Measurements from ENCODE around the gene CABLES2. TPM values are rescaled to one million over a fixed set of nuclear protein-coding genes. Genes with fewer than 3 reads are reported as not detected.
"Not testable (repeated sequence)": the region's sequence is repeated elsewhere in the genome, so short reads cannot be mapped to it uniquely, and the experiment has no call there.

The CABLES2 gene
- total RNA-seq, 1 experiment from 2014 or later = 7.5 TPM

- Mint-ChIP-seq H3K4me1 (peaks cover 41% of the 10 kb centered on the region), H3K27me3 (ENCODE audit: low read depth) (no peaks in the 10 kb centered on the region; the same call in 1 of the 2 replicates), H3K9me3 (no peaks in the 10 kb centered on the region), H3K27ac (peak overlapping the region; percentile 63), H3K36me3 (no peaks in the 10 kb centered on the region), H3K4me3 (no peak overlapping the region)
- peak; percentile 74 for DNase-seq (ENCODE audit: low spot score)
- ChIA-PET POLR2A (no interaction called here), CTCF (interaction anchor here (0.9 to 3.5 kb wide), 9 partner anchors 12 to 123 kb away, joined by 3 to 27 read pairs (median 4); no protein-coding TSS in a partner anchor)
- ATAC-seq = peak; percentile 68
- TF ChIP-seq MAX (CRISPR knock-in tag; IDR thresholded peaks at IDR 0.05) = no peak
- peak; percentile 73; the same call in 1 of the 2 replicates for TF ChIP-seq ZNF416 (CRISPR knock-in tag; IDR thresholded peaks at IDR 0.05)
- TF ChIP-seq, protein P1, sequence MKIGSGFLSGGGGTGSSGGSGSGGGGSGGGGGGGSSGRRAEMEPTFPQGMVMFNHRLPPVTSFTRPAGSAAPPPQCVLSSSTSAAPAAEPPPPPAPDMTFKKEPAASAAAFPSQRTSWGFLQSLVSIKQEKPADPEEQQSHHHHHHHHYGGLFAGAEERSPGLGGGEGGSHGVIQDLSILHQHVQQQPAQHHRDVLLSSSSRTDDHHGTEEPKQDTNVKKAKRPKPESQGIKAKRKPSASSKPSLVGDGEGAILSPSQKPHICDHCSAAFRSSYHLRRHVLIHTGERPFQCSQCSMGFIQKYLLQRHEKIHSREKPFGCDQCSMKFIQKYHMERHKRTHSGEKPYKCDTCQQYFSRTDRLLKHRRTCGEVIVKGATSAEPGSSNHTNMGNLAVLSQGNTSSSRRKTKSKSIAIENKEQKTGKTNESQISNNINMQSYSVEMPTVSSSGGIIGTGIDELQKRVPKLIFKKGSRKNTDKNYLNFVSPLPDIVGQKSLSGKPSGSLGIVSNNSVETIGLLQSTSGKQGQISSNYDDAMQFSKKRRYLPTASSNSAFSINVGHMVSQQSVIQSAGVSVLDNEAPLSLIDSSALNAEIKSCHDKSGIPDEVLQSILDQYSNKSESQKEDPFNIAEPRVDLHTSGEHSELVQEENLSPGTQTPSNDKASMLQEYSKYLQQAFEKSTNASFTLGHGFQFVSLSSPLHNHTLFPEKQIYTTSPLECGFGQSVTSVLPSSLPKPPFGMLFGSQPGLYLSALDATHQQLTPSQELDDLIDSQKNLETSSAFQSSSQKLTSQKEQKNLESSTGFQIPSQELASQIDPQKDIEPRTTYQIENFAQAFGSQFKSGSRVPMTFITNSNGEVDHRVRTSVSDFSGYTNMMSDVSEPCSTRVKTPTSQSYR (CRISPR knock-in tag; IDR thresholded peaks at IDR 0.05) = 0 out of 2 replicates have a peak, but pooled peaks have one; percentile 68
- TF ChIP-seq, protein P2, sequence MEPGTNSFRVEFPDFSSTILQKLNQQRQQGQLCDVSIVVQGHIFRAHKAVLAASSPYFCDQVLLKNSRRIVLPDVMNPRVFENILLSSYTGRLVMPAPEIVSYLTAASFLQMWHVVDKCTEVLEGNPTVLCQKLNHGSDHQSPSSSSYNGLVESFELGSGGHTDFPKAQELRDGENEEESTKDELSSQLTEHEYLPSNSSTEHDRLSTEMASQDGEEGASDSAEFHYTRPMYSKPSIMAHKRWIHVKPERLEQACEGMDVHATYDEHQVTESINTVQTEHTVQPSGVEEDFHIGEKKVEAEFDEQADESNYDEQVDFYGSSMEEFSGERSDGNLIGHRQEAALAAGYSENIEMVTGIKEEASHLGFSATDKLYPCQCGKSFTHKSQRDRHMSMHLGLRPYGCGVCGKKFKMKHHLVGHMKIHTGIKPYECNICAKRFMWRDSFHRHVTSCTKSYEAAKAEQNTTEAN (CRISPR knock-in tag; IDR thresholded peaks at IDR 0.05) = peak; percentile 43; the same call in 1 of the 2 replicates
These were observed 19.6 kb upstream of the CABLES2 start for GRCh38 chr20:62426699-62427131.

DNA sequence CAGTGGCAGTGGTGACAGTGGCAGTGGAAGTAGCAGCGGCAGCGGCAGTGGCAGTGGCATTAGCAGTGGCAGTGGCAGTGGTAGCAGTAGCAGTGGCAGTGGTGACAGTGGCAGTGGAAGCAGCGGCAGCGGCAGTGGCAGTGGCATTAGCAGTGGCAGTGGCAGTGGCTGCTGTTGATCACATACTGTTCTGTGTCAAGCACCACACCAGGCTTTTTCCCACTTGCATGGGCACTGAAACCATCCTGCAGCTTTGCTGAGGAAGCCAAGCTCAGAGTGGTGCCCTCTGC is 18.9 kb upstream of the CABLES2 start:
- H3K27me3 Mint-ChIP-seq (ENCODE audit: low read depth); POLR2A ChIA-PET; H3K4me3 Mint-ChIP-seq; ATAC-seq; H3K27ac Mint-ChIP-seq; DNase-seq (ENCODE audit: low spot score); H3K9me3 Mint-ChIP-seq; H3K36me3 Mint-ChIP-seq: not testable (repeated sequence)
- CTCF ChIA-PET = interaction anchor here (1.7 kb wide), 1 partner anchor 123 kb away, joined by 4 read pairs; no protein-coding TSS in a partner anchor
- peaks cover 34% of the 10 kb centered on the region for H3K4me1 Mint-ChIP-seq

DNA sequence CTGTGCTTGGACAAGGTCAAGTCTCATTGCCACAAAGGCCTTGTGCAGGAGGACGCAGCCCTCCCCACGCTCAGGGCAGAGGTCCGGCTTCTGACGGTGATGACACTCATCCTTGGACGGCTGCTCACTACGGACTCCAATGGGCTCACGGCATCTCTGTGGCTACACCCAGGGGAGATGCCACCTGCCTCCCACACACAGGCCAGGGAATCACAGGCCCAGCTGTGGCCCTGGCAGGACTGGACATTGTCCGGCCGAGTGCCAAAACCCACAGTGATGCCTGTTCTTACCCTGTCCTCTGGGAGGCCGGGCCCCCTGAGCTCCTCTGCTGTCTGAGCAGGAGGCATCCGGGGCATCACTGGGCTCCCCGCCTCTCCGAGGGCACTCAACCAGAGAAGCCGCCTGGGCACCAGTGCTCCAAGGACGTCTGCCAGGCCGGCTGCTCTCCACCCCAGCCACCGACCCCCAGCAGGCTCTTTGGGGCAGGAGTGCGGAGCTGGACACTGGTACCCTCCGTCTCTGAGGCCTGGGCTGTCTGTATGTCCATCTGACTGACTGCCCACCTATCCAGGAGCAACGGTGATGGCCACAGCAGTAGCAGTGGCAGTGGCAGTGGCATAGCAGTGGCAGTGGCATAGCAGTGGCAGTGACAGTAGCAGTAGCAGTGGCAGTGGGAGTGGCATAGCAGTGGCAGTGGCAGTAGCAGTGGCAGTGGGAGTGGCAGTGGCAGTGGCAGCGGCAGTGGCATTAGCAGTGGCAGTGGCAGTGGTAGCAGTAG is 18.4 kb upstream of the CABLES2 start:
- Mint-ChIP-seq H3K4me3 (no peak overlapping the region), H3K36me3 (no peaks in the 10 kb centered on the region), H3K27ac (no peak overlapping the region), H3K9me3 (peaks cover 5% of the 10 kb centered on the region), H3K27me3 (ENCODE audit: low read depth) (no peaks in the 10 kb centered on the region; the same call in 1 of the 2 replicates), H3K4me1 (peaks cover 30% of the 10 kb centered on the region)
- ChIA-PET POLR2A (no interaction called here), CTCF (interaction anchor here (1.0 to 1.4 kb wide), 2 partner anchors 15 to 74 kb away, joined by 4 to 7 read pairs; no protein-coding TSS in a partner anchor)
- TF ChIP-seq GTF2I (CRISPR knock-in tag; conservative IDR thresholded peaks at IDR 0.05) (no peak), FOXP1 (CRISPR knock-in tag; IDR thresholded peaks at IDR 0.05; ENCODE audit: borderline replicate concordance) (0 out of 2 replicates have a peak, but pooled peaks have one; percentile 7)
- ATAC-seq (no peak), DNase-seq (ENCODE audit: low spot score) (no peak)

DNA sequence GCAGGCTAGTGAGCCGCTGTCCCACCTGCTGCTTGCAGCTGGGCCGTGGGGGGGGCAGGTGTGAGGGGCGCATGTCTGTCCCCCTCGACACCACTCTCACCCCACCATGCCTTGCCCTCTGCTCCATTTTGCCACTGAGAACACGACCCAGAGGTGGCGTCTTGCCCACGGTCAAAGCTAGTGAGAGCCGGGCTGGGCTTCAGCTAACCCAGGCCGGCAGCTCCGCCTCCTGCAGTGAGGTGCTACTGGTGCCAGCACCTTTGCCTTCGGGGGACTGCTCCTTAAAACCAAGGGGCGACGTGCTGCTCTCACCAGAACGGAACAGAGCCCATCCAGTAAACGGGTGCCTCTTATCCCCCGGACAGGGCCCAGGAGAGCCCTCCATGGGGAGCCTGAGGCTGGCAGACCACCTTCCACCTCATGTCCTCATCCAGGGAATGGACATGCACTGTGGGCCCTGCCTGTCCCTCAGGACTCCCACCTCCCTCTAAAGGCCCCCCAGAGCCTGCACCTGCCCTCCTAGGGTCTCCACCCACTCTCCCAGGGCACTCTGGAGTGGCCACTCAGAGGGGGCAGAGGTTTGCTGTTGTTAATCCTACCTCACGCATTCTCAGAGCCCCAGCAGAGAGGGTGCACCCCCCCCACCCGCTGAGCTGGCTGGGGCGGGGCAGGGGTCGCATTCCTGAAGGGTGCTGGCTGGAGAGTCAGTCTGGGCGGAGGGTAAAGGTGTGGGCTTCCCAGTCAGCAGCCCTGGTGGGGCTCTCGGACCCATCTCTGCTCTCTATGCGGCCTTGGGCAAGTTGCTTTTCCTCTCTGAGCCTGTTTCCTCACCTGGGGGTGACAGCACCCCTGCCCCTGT is 17.4 kb upstream of the CABLES2 start:
- DNase-seq (ENCODE audit: low spot score) = no peak
- no peaks in the 10 kb centered on the region; the same call in 1 of the 2 replicates for H3K27me3 Mint-ChIP-seq (ENCODE audit: low read depth)
- ChIA-PET POLR2A (no interaction called here), CTCF (interaction anchor here (1.0 to 2.0 kb wide), 9 partner anchors 10 to 192 kb away, joined by 3 to 7 read pairs (median 3); no protein-coding TSS in a partner anchor)
- H3K4me1 Mint-ChIP-seq = peaks cover 30% of the 10 kb centered on the region
- H3K36me3 Mint-ChIP-seq = no peaks in the 10 kb centered on the region
- H3K4me3 Mint-ChIP-seq = no peak overlapping the region
- no peak overlapping the region for H3K27ac Mint-ChIP-seq
- H3K9me3 Mint-ChIP-seq = peaks cover 5% of the 10 kb centered on the region
- no peak for ATAC-seq
- TF ChIP-seq ARID4B (CRISPR knock-in tag; IDR thresholded peaks at IDR 0.05; ENCODE audit: borderline replicate concordance) = no peak
- TF ChIP-seq KAT7 (CRISPR knock-in tag; IDR thresholded peaks at IDR 0.05; ENCODE audit: borderline replicate concordance) = no peak
- no peak for TF ChIP-seq OVOL2 (CRISPR knock-in tag; IDR thresholded peaks at IDR 0.05; ENCODE audit: borderline replicate concordance)
- no peak for TF ChIP-seq JUN (CRISPR knock-in tag; IDR thresholded peaks at IDR 0.05)
- no peak for TF ChIP-seq ZNF317 (CRISPR knock-in tag; IDR thresholded peaks at IDR 0.05; ENCODE audit: borderline replicate concordance, low read depth)
- TF ChIP-seq ZNF263 (CRISPR knock-in tag; IDR thresholded peaks at IDR 0.05; ENCODE audit: low read depth) = no peak
- no peak for TF ChIP-seq FOXJ3 (CRISPR knock-in tag; IDR thresholded peaks at IDR 0.05; ENCODE audit: borderline replicate concordance)
- TF ChIP-seq TEAD4 (CRISPR knock-in tag; IDR thresholded peaks at IDR 0.05) = no peak
- TF ChIP-seq CBFB (CRISPR knock-in tag; IDR thresholded peaks at IDR 0.05; ENCODE audit: low read depth) = no peak
